ENCODE measurements around the gene SYDE2. TPM values are rescaled to one million over a fixed set of nuclear protein-coding genes. Genes with fewer than 3 reads are reported as not detected.

Gene SYDE2
- total RNA-seq, 1 experiment from 2014 or later: 10.9 TPM

- POLR2A ChIA-PET (ENCODE audit: low non-redundant PET): no interaction called here
- Histone ChIP-seq H3K4me1 (ENCODE audit: insufficient read depth, low read length, poor library complexity, severe bottlenecking) (no peaks in the 10 kb centered on the region), H3K27ac (ENCODE audit: low read depth, low read length, poor library complexity, severe bottlenecking) (no peak overlapping the region), H3K27me3 (replicated peaks; ENCODE audit: insufficient read depth, low read depth, low read length, poor library complexity) (no peaks in the 10 kb centered on the region), H3K9me3 (ENCODE audit: low read depth, low read length, poor library complexity, severe bottlenecking) (no peaks in the 10 kb centered on the region), H3K36me3 (ENCODE audit: insufficient read depth, low read length, poor library complexity, severe bottlenecking) (no peaks in the 10 kb centered on the region), H3K4me3 (ENCODE audit: low read depth, low read length, poor library complexity, severe bottlenecking) (no peak overlapping the region)
- no TSS peak for BruUV-seq (replicated peaks)
- CTCF ChIA-PET: no interaction called here
- no peak for TF ChIP-seq EZH2 (IDR thresholded peaks at IDR 0.05; ENCODE audit: borderline replicate concordance, low read depth, low read length, poor library complexity, severe bottlenecking)
- no peak for TF ChIP-seq CTCF (conservative IDR thresholded peaks at IDR 0.05; ENCODE audit: low read depth, low read length)
- intact Hi-C loops (cut with micrococcal nuclease; ENCODE audit: unreplicated experiment): no loop called here
- no peak for DNase-seq (ENCODE audit: low spot score)
These were observed 78.6 kb downstream of the SYDE2 start for GRCh38 chr1:85122169-85122568.

GRCh38 chr1:85121744-85122143, 79.1 kb downstream of the SYDE2 start:
- Histone ChIP-seq H3K4me1 (ENCODE audit: insufficient read depth, low read length, poor library complexity, severe bottlenecking) (no peaks in the 10 kb centered on the region), H3K27me3 (replicated peaks; ENCODE audit: insufficient read depth, low read depth, low read length, poor library complexity) (no peaks in the 10 kb centered on the region), H3K27ac (ENCODE audit: low read depth, low read length, poor library complexity, severe bottlenecking) (no peak overlapping the region), H3K4me3 (ENCODE audit: low read depth, low read length, poor library complexity, severe bottlenecking) (no peak overlapping the region), H3K9me3 (ENCODE audit: low read depth, low read length, poor library complexity, severe bottlenecking) (no peaks in the 10 kb centered on the region), H3K36me3 (ENCODE audit: insufficient read depth, low read length, poor library complexity, severe bottlenecking) (no peaks in the 10 kb centered on the region)
- ChIA-PET POLR2A (ENCODE audit: low non-redundant PET) (no interaction called here), CTCF (no interaction called here)
- DNase-seq (ENCODE audit: low spot score): no peak
- TF ChIP-seq CTCF (conservative IDR thresholded peaks at IDR 0.05; ENCODE audit: low read depth, low read length): no peak
- TF ChIP-seq EZH2 (IDR thresholded peaks at IDR 0.05; ENCODE audit: borderline replicate concordance, low read depth, low read length, poor library complexity, severe bottlenecking): no peak
- no TSS peak for BruUV-seq (replicated peaks)
- intact Hi-C loops (cut with micrococcal nuclease; ENCODE audit: unreplicated experiment): no loop called here

GRCh38 chr1:85118751-85119150, 82.1 kb downstream of the SYDE2 start:
- no peaks in the 10 kb centered on the region for H3K4me1 ChIP-seq (ENCODE audit: insufficient read depth, low read length, poor library complexity, severe bottlenecking)
- no peak overlapping the region for H3K4me3 ChIP-seq (ENCODE audit: low read depth, low read length, poor library complexity, severe bottlenecking)
- no TSS peak for BruUV-seq (replicated peaks)
- no peaks in the 10 kb centered on the region for H3K27me3 ChIP-seq (replicated peaks; ENCODE audit: insufficient read depth, low read depth, low read length, poor library complexity)
- intact Hi-C loops (cut with micrococcal nuclease; ENCODE audit: unreplicated experiment): no loop called here
- POLR2A ChIA-PET (ENCODE audit: low non-redundant PET): no interaction called here
- H3K36me3 ChIP-seq (ENCODE audit: insufficient read depth, low read length, poor library complexity, severe bottlenecking): no peaks in the 10 kb centered on the region
- no peak for TF ChIP-seq EZH2 (IDR thresholded peaks at IDR 0.05; ENCODE audit: borderline replicate concordance, low read depth, low read length, poor library complexity, severe bottlenecking)
- no peak for TF ChIP-seq CTCF (conservative IDR thresholded peaks at IDR 0.05; ENCODE audit: low read depth, low read length)
- CTCF ChIA-PET: no interaction called here
- no peak overlapping the region for H3K27ac ChIP-seq (ENCODE audit: low read depth, low read length, poor library complexity, severe bottlenecking)
- no peaks in the 10 kb centered on the region for H3K9me3 ChIP-seq (ENCODE audit: low read depth, low read length, poor library complexity, severe bottlenecking)
- no peak for DNase-seq (ENCODE audit: low spot score)

Data from A673 (cell line).